ENCODE results near the gene S100P.

DNA sequence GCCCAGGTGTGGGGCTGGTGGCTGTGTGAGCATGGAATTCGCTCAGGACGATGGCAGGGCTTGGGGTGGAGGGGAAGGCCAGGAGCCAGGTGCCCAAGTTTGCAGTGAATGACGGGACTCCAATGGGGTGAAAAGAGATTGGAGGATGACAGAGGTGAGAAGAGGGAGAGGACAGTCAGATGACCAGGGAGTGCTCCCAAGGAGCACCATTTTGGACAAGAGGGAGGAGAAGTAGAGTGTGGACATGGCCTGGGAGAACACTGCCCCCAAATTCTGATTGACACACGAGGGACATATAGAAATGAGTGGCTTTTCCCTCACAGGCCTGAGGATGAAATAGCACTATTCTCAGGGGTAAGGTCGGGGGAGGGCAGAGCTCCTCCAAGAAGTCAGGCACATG, 46.5 kb upstream of the S100P start:
- TF ChIP-seq CTCF (IDR thresholded peaks at IDR 0.05; ENCODE audit: low read depth, low read length, missing input control) (no peak), REST (IDR thresholded peaks at IDR 0.05) (no peak), RAD21 (IDR thresholded peaks at IDR 0.05) (no peak), EGR1 (IDR thresholded peaks at IDR 0.05; ENCODE audit: low read depth in 2 of 2) (no peak), SP1 (IDR thresholded peaks at IDR 0.05) (no peak), JUND (IDR thresholded peaks at IDR 0.05) (no peak), FOXA2 (IDR thresholded peaks at IDR 0.05) (no peak), YY1 (IDR thresholded peaks at IDR 0.05) (no peak), FOXA1 (IDR thresholded peaks at IDR 0.05) (no peak)
- TF ChIP-seq, protein P1, sequence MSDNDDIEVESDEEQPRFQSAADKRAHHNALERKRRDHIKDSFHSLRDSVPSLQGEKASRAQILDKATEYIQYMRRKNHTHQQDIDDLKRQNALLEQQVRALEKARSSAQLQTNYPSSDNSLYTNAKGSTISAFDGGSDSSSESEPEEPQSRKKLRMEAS (IDR thresholded peaks at IDR 0.05), result no peak
- TF ChIP-seq, protein P2, sequence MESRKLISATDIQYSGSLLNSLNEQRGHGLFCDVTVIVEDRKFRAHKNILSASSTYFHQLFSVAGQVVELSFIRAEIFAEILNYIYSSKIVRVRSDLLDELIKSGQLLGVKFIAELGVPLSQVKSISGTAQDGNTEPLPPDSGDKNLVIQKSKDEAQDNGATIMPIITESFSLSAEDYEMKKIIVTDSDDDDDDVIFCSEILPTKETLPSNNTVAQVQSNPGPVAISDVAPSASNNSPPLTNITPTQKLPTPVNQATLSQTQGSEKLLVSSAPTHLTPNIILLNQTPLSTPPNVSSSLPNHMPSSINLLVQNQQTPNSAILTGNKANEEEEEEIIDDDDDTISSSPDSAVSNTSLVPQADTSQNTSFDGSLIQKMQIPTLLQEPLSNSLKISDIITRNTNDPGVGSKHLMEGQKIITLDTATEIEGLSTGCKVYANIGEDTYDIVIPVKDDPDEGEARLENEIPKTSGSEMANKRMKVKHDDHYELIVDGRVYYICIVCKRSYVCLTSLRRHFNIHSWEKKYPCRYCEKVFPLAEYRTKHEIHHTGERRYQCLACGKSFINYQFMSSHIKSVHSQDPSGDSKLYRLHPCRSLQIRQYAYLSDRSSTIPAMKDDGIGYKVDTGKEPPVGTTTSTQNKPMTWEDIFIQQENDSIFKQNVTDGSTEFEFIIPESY (IDR thresholded peaks at IDR 0.05), result no peak

Data from liver (tissue), 3 donors.